Neural progenitor cell (in vitro differentiated cells): Measurements from ENCODE around the gene CEP95.

ENCODE experiments used
- EZH2 ChIP-seq: fragments of 200-600 bp; sonication (generic); IDR thresholded peaks from 2 replicates; pipeline ENCODE4 v1.6.1; 2017; ENCODE audit warnings: antibody characterized with exemption, mild to moderate bottlenecking, moderate library complexity
- EZH2phosphoT487 ChIP-seq: fragments of 200-600 bp; sonication (generic); IDR thresholded peaks from 2 replicates; pipeline ENCODE4 v1.6.1; 2017; ENCODE audit warnings: antibody characterized with exemption
- TF ChIP-seq, protein P1 (sequence below): fragments of 200-600 bp; sonication (generic); IDR thresholded peaks from 2 replicates; pipeline ENCODE4 v1.5.1; 2017; ENCODE audit warnings: antibody characterized with exemption, mild to moderate bottlenecking

GRCh38 chr17:64564098-64564497, 57.3 kb downstream of the CEP95 start:
- TF ChIP-seq, protein P1, sequence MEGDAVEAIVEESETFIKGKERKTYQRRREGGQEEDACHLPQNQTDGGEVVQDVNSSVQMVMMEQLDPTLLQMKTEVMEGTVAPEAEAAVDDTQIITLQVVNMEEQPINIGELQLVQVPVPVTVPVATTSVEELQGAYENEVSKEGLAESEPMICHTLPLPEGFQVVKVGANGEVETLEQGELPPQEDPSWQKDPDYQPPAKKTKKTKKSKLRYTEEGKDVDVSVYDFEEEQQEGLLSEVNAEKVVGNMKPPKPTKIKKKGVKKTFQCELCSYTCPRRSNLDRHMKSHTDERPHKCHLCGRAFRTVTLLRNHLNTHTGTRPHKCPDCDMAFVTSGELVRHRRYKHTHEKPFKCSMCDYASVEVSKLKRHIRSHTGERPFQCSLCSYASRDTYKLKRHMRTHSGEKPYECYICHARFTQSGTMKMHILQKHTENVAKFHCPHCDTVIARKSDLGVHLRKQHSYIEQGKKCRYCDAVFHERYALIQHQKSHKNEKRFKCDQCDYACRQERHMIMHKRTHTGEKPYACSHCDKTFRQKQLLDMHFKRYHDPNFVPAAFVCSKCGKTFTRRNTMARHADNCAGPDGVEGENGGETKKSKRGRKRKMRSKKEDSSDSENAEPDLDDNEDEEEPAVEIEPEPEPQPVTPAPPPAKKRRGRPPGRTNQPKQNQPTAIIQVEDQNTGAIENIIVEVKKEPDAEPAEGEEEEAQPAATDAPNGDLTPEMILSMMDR = no peak
- TF ChIP-seq EZH2phosphoT487 = no peak
- TF ChIP-seq EZH2 = no peak
